HG03196 (cell line): ENCODE data around the gene LGALS7B.
"Not testable (repeated sequence)": the region's sequence is repeated elsewhere in the genome, so short reads cannot be mapped to it uniquely, and the experiment has no call there.

Experiments
- ATAC-seq: cut with Tn5 transposase; IDR thresholded peaks from one replicate; pipeline ENCODE4 v1.9.1; 2021; ENCODE audit not compliant: unreplicated experiment

LGALS7B gene

GRCh38 chr19:38769635-38770211, 19.3 kb upstream of the LGALS7B start:
- peak; percentile 56 for ATAC-seq

DNA sequence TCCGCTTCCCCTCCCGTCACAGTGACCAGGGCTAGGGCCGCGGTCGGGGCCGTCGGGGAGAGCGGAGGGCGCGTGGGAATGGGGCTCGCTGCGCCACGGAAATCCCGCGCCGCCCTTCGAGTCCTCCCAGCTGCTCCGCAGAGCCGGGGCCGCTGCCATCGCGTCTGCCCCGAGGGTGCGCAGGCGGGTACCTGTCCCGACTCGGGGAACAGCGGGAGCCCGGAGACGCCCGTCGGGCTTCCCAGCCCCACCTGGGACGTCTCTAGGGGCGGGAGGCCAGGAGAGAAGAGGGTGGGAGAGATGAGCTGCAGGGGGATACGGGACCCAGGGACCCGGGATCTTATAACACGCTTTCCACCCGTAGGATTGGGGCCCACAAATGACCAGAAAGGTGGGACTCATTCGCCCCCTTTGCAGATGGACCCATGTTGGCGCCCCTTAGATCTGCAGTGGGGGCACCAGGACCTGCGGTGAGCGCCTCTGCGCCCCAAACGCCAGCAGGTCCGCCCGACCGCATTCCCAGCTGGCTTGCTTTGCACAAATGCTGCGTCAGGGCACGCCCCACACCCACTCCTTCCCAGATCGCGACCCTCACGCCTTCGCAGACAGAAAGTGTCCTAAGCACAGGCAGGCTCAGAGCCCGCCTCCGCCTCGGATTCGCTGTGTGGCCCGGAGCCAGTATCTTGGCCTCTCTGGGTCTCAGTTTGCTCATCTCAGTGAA, 18.6 kb upstream of the LGALS7B start:
- not testable (repeated sequence) for ATAC-seq

- not testable (repeated sequence) for ATAC-seq
These were observed 18.1 kb upstream of the LGALS7B start for GRCh38 chr19:38770949-38771275.

GRCh38 chr19:38771569-38771968, 17.4 kb upstream of the LGALS7B start:
- ATAC-seq, result not testable (repeated sequence)

DNA sequence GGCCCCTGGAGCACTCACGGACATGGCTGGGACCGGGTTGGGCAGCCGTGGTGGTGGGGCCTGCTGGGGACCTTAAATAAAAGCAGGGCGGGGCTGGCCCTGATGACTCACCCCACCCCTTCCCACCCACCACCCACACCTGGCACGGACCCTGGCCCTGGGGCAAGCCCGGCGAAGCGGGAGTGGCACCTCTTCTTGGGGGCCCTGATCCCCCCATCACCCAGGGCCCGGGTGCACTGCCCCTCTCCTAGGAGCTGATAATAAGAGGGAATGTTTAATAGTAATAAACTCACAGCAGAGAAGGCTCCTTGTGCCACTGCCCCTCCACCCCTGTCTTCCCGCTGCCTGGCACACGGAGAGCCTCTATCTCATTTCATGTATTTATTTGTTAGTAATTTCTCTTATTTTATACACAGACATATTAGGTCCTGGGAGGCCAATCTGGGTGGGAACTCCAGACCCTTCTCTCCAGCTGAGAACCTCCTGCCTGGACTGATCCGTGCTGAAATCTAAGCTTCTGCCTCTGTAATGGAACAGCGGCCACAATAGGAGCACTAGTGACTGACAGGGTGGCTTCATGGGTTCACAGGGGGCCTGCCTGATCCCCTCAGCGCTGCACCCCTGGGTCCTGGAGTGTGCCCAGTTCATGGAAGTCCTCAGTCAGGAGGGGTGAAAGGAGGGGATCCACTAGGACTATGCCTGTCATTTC, 15.4 kb upstream of the LGALS7B start, which contains the start of gene LGALS7:
LGALS7 (minus strand) TSS at position 49 of the 709 bp plus-strand sequence; CDS start at position 24, 25 bp downstream.
- no peak for ATAC-seq

DNA sequence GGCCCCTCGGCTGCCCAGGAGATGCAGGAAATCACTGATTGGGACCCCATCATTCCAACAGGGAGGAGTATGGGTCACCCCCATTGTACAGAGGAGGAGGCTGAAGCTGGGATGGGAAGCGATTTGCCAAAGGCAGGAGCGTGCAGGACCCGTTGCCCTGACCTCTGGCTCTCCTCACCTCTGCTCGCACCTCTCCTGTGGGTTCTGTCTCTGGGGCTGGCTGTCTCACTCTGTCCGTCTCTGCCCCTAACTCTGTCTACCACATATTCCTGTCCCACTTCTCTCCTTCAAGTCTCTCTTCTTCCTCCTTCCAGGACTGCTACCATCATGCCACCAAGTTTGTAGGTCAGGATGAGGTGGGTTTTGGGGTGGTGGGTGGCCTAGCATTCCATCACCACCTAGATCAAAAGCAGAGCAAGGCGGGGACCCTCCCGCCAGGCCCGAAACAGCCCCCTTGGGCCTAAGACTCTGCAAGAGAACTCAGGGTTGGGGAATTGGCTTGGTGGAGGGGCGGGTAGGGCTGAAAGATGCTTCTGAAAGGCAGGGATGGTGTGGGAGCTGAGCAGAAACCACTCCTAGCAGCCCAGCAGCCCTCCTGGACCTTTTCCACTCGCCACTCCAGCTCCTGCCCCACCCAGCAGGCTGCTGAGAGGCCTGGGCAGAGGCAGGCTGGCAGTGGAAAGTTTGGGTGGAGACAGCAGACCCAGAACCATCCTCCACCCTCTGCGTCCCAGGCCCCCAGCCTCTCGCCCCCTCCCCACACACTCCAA, 14.6 kb upstream of the LGALS7B start:
- ATAC-seq, result no peak

GRCh38 chr19:38778733-38779132, 10.3 kb upstream of the LGALS7B start:
- ATAC-seq, result no peak

DNA sequence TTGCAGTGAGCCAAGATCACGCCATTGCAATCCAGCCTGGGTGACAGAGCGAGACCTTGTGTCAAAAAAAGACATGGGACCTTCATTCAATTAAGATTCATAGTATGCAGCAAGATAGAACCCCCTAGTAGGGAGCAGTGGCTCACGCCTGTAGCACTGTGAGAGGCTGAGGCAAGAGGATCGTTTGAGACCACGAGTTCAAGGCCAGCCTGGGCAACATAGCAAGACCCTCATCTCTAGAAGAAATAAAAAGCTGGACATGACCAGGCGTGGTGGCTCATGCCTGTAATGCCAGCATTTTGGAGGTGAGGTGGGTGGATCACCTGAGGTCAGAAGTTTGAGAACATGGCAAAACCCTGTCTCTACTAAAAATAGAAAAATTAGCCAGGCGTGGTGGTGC, 8.6 kb upstream of the LGALS7B start:
- no peak for ATAC-seq

- no peak for ATAC-seq
These were observed 7.9 kb upstream of the LGALS7B start for GRCh38 chr19:38781058-38781457.

- not testable (repeated sequence) for ATAC-seq
These were observed 6.8 kb upstream of the LGALS7B start for GRCh38 chr19:38782212-38782611.

GRCh38 chr19:38784224-38784623, 4.8 kb upstream of the LGALS7B start:
- ATAC-seq, result no peak

DNA sequence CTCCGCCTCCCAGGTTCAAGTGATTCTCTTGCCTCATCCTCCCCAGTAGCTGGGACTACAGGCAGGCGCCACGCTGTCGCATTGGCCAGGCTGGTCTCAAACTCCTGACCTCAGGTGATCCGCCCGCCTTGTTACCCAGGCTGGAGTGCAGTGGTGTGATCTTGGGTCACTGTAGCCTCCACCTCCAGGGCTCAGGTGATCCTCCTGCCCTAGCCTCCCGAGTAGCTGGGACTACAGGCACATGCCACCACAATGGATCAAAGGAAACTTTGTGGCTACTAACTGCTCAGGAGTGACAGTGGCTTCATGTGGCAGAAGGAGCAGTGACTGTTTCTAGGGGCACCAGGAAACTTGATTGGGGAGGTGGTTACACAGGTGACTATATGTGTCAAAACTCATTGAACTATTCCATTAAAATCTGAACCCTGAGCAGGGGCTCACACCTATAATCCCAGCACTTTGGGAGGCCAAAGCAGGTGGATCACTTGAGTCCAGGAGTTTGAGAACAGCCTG, 3.8 kb upstream of the LGALS7B start:
- no peak for ATAC-seq

DNA sequence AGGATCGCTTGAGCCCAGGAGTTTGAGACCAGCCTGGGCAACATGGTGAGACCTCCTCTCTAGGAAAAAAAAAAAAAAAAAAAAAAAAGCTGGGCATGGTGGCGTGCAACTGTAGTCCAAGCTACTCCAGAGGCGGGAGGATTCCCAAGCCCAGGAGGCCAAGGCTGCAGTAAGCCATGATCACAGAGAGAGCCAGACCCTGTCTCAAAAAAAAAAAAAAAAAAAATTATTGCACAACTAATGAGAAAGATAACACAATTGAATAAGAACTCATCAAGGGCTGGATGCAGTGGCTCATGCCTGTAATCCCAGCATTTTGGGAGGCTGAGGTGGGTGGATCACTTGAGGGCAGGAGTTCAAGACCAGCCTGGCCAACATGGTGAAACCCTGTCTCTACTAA, 2.9 kb upstream of the LGALS7B start:
- not testable (repeated sequence) for ATAC-seq

GRCh38 chr19:38786572-38787265, 2.3 kb upstream of the LGALS7B start:
- ATAC-seq, result no peak

- ATAC-seq, result not testable (repeated sequence)
These were observed 1.8 kb downstream of the LGALS7B start for GRCh38 chr19:38790507-38791403.

DNA sequence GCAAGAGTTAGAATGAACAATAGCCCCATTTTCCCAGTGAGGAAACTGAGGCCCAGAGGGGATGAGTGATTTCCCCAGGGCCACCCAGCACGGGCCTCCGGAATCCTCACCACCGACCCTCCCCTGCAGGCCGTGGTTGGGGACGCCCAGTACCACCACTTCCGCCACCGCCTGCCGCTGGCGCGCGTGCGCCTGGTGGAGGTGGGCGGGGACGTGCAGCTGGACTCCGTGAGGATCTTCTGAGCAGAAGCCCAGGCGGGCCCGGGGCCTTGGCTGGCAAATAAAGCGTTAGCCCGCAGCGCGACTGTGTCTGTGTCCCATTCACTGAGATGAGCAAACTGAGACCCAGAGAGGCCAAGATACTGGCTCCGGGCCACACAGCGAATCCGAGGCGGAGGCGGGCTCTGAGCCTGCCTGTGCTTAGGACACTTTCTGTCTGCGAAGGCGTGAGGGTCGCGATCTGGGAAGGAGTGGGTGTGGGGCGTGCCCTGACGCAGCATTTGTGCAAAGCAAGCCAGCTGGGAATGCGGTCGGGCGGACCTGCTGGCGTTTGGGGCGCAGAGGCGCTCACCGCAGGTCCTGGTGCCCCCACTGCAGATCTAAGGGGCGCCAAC, 2.6 kb downstream of the LGALS7B start:
- ATAC-seq, result not testable (repeated sequence)

DNA sequence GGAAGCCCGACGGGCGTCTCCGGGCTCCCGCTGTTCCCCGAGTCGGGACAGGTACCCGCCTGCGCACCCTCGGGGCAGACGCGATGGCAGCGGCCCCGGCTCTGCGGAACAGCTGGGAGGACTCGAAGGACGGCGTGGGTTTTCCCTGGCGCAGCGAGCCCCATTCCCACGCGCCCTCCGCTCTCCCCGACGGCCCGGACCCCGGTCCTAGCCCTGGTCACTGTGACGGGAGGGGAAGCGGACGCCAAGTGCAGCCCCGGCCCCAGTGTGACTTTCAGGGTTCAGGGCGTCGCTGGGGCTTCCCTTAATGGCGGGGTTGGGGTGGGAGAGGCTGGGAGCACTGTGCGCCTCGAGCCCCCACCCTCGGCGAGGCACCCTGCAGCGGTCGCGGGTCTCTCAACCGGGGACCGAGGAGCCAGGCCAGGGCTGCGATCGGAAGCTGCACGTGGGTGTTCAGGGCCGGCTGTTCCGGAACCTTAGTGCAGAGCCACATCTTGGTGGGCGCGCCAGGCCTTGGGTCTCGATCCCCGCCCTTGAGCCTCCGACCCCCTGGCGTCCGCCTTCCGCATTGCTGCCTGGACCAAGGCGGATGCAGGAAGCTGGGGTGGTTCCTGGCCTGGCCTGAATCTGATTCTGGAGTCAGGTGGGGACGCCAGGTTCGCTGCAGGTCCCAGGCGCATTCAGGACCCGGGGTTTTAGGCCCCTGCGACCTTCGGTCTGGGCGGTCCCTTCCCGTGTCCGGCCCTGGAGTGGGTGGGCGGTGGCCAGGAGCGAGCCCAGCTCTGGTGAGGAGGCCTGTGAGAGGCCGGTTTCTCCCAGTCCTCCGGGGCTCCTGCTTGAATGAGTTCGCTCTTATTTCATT, 3.5 kb downstream of the LGALS7B start:
- ATAC-seq, result no peak

GRCh38 chr19:38793177-38793576, 4.2 kb downstream of the LGALS7B start:
- ATAC-seq, result no peak
